Thymus (tissue), 11 donors: Measurements from ENCODE around the gene CYP27C1. TPM values are rescaled to one million over a fixed set of nuclear protein-coding genes. Genes with fewer than 3 reads are reported as not detected.
A peak's percentile ranks its signal among the peaks of the same experiment; 100 is the strongest.
"Not testable (repeated sequence)": the region's sequence is repeated elsewhere in the genome, so short reads cannot be mapped to it uniquely, and the experiment has no call there.

ENCODE experiments used
- DNase-seq, 9 donors: peaks; one replicate each; pipeline ENCODE4 v3.0.0-alpha.2; 2013; ENCODE audit warnings: low spot score in 9 of 9, low read depth in 6 of 9, missing footprints in 1 of 9
- H3K27ac ChIP-seq, 2 donors: one replicate each; pipeline ENCODE4 v1.5.1; 2013; ENCODE audit warnings: control low read depth in 1 of 2, low read depth in 1 of 2, low read length in 1 of 2, mild to moderate bottlenecking in 1 of 2, moderate library complexity in 1 of 2
- H3K27me3 ChIP-seq, 2 donors: one replicate each; pipeline ENCODE4 v1.5.1; 2013; ENCODE audit warnings: low read length in 1 of 2; ENCODE audit not compliant: control insufficient read depth in 2 of 2, insufficient read depth in 1 of 2
- H3K36me3 ChIP-seq, 2 donors: one replicate each; pipeline ENCODE4 v1.5.1; 2013; ENCODE audit warnings: low read length in 1 of 2, mild to moderate bottlenecking in 1 of 2, moderate library complexity in 1 of 2; ENCODE audit not compliant: control insufficient read depth in 2 of 2, insufficient read depth in 2 of 2
- H3K4me1 ChIP-seq, 2 donors: one replicate each; pipeline ENCODE4 v1.5.1; 2013; ENCODE audit warnings: low read length in 2 of 2; ENCODE audit not compliant: control insufficient read depth in 2 of 2, insufficient read depth in 2 of 2
- H3K4me3 ChIP-seq, 2 donors: one replicate each; pipeline ENCODE4 v1.5.1; 2013; ENCODE audit warnings: low read length in 2 of 2, control low read depth in 1 of 2, mild to moderate bottlenecking in 1 of 2
- H3K9me3 ChIP-seq, 2 donors: one replicate each; pipeline ENCODE4 v1.5.1; 2013; ENCODE audit warnings: low read length in 1 of 2, mild to moderate bottlenecking in 1 of 2; ENCODE audit not compliant: control insufficient read depth in 2 of 2, insufficient read depth in 1 of 2
- WGBS: extraction: QIAGEN DNeasy Blood & Tissue Kit; methylation state at CpG from one replicate; pipeline ENCODE4 v1.1.7; 2013; 5-methylcytosine and 5-hydroxymethylcytosine counted together
- polyA plus RNA-seq: library from polyadenylated mRNA; stranded (reverse); fragments of 200-250 nt; gene quantifications from one replicate; pipeline ENCODE4 v1.2.3, GENCODE V29; 2013
- total RNA-seq: library from RNA; stranded (reverse); fragments of 120-200 nt; gene quantifications from one replicate; pipeline ENCODE4 v1.2.4, GENCODE V29; 2013
- donor health status: healthy.

Gene CYP27C1
- total and polyA plus RNA-seq, 2 donors, result 0.05 TPM

GRCh38 chr2:127170021-127170420 is 50.1 kb downstream of the CYP27C1 start:
- no peaks in the 10 kb centered on the region for H3K9me3 ChIP-seq
- no peaks in the 10 kb centered on the region for H3K36me3 ChIP-seq
- 97% methylated on average over 3 of the region's 3 CpGs for WGBS
- H3K4me1 ChIP-seq, result peaks cover 2 to 14% of the 10 kb centered on the region in 2 donors
- no peak for DNase-seq
- H3K27me3 ChIP-seq, result no peaks in the 10 kb centered on the region
- no peak overlapping the region for H3K27ac ChIP-seq
- no peak overlapping the region for H3K4me3 ChIP-seq

GRCh38 chr2:127169066-127169660 is 50.9 kb downstream of the CYP27C1 start:
- DNase-seq, result no peak
- WGBS, result 95% methylated on average over 15 of the region's 15 CpGs
- H3K36me3 ChIP-seq, result no peaks in the 10 kb centered on the region
- no peak overlapping the region for H3K27ac ChIP-seq
- no peaks in the 10 kb centered on the region for H3K9me3 ChIP-seq
- H3K4me3 ChIP-seq, result no peak overlapping the region
- H3K4me1 ChIP-seq, result peaks cover 4 to 15% of the 10 kb centered on the region in 2 donors
- no peaks in the 10 kb centered on the region for H3K27me3 ChIP-seq

- Histone ChIP-seq H3K4me1 (peaks cover 4 to 12% of the 10 kb centered on the region in 2 donors), H3K27me3 (no peaks in the 10 kb centered on the region), H3K36me3 (no peaks in the 10 kb centered on the region), H3K4me3 (no peak overlapping the region), H3K9me3 (no peaks in the 10 kb centered on the region), H3K27ac (no peak overlapping the region)
- 76% methylated on average over 12 of the region's 12 CpGs for WGBS
- no peak for DNase-seq
These were observed 53.8 kb downstream of the CYP27C1 start for GRCh38 chr2:127166231-127166860.

GRCh38 chr2:127165539-127165935 is 54.6 kb downstream of the CYP27C1 start:
- no peak for DNase-seq

GRCh38 chr2:127164761-127165538 is 55.1 kb downstream of the CYP27C1 start:
- no peaks in the 10 kb centered on the region for H3K27me3 ChIP-seq
- WGBS, result 79% methylated on average over 11 of the region's 11 CpGs
- H3K4me1 ChIP-seq, result peaks cover 4 to 12% of the 10 kb centered on the region in 2 donors
- H3K9me3 ChIP-seq, result no peaks in the 10 kb centered on the region
- H3K36me3 ChIP-seq, result no peaks in the 10 kb centered on the region
- DNase-seq, result peak in 1 of 9 donors; percentile 30
- H3K27ac ChIP-seq, result no peak overlapping the region
- H3K4me3 ChIP-seq, result no peak overlapping the region

More at GRCh38 chr2:127165539-127165935, 54.6 kb downstream of the CYP27C1 start:
- Histone ChIP-seq H3K27me3 (no peaks in the 10 kb centered on the region), H3K9me3 (no peaks in the 10 kb centered on the region), H3K4me1 (peaks cover 4 to 12% of the 10 kb centered on the region in 2 donors), H3K4me3 (no peak overlapping the region), H3K36me3 (no peaks in the 10 kb centered on the region), H3K27ac (no peak overlapping the region)
- 90% methylated on average over 3 of the region's 3 CpGs for WGBS

- WGBS, result 96% methylated on average over 3 of the region's 3 CpGs
- H3K27me3 ChIP-seq, result no peaks in the 10 kb centered on the region
- H3K9me3 ChIP-seq, result no peaks in the 10 kb centered on the region
- no peak overlapping the region for H3K4me3 ChIP-seq
- no peak for DNase-seq
- H3K27ac ChIP-seq, result no peak overlapping the region
- H3K36me3 ChIP-seq, result no peaks in the 10 kb centered on the region
- H3K4me1 ChIP-seq, result peaks cover 4 to 12% of the 10 kb centered on the region in 2 donors
These were observed 56.2 kb downstream of the CYP27C1 start for GRCh38 chr2:127163921-127164320.

- H3K27ac ChIP-seq, H3K9me3 ChIP-seq, H3K36me3 ChIP-seq, DNase-seq, H3K27me3 ChIP-seq, H3K4me3 ChIP-seq: not testable (repeated sequence)
- H3K4me1 ChIP-seq, result peaks cover 4 to 12% of the 10 kb centered on the region in 2 donors
- WGBS, result 96% methylated on average over 7 of the region's 7 CpGs
These were observed 57.1 kb downstream of the CYP27C1 start for GRCh38 chr2:127163090-127163406.

DNA sequence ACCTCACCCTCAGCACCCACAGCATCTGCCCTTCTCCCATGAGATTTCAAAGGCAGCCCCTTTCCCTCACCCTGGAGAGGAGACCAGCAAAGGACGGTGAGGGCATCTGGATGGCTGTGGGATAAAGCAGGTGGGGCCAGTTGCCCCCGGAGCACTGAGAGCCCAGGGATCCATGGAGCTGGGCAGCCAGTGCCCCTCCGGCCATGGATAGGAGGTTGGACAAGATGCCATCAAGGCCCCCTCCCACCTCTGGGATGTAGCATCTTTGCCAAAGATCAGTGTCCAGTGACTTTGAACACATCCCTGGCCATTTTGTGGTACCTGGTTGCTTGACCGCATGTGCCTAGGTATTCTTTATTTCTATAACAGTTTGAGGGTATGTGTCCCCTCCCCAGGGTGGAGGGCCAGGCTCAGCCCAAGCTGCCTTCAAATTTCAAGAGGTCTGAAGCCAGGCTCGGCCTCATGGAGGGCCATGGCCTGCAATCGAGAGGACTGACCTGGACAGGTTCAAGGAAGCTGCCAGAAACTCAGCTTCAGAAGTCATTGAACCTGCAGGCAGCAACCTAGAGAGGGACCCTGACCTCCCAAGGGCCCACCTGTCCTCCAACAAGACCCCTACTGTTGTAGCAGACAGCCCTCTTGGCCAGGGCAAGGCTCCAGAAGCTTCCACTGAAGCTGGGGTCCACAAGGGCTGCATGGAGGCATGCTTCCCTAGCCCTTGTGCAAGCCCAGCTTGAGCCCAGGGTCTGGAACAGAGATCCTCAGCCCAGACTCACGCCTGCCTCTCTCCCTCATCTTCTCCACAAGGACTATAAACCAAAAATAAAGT is 57.6 kb downstream of the CYP27C1 start:
- Histone ChIP-seq H3K27me3 (no peaks in the 10 kb centered on the region), H3K9me3 (no peaks in the 10 kb centered on the region), H3K4me1 (peaks cover 4 to 12% of the 10 kb centered on the region in 2 donors), H3K36me3 (no peaks in the 10 kb centered on the region), H3K4me3 (no peak overlapping the region), H3K27ac (no peak overlapping the region)
- WGBS, result 98% methylated on average over 7 of the region's 7 CpGs
- DNase-seq, result no peak
